ENCODE measurements around the gene SORCS2.

SORCS2 gene

GRCh38 chr4:7285244-7286094 lies 93.1 kb downstream of the SORCS2 start:
- in situ Hi-C loops (cut with MboI; ENCODE audit: low sequenced_read_pairs): no loop called here

- in situ Hi-C loops (cut with MboI; ENCODE audit: low sequenced_read_pairs): no loop called here
Observed at GRCh38 chr4:7286170-7286569, 93.8 kb downstream of the SORCS2 start.

GRCh38 chr4:7286798-7287197 lies 94.5 kb downstream of the SORCS2 start:
- in situ Hi-C loops (cut with MboI; ENCODE audit: low sequenced_read_pairs): no loop called here

- in situ Hi-C loops (cut with MboI; ENCODE audit: low sequenced_read_pairs): no loop called here
Observed at GRCh38 chr4:7287274-7287917, 95.1 kb downstream of the SORCS2 start.

- in situ Hi-C loops (cut with MboI; ENCODE audit: low sequenced_read_pairs): no loop called here
Observed at GRCh38 chr4:7287918-7288280, 95.6 kb downstream of the SORCS2 start.

- in situ Hi-C loops (cut with MboI; ENCODE audit: low sequenced_read_pairs): no loop called here
Observed at GRCh38 chr4:7288751-7289523, 96.6 kb downstream of the SORCS2 start.

- in situ Hi-C loops (cut with MboI; ENCODE audit: low sequenced_read_pairs): no loop called here
Observed at GRCh38 chr4:7289589-7289988, 97.3 kb downstream of the SORCS2 start.

GRCh38 chr4:7291372-7292114 lies 99.2 kb downstream of the SORCS2 start:
- in situ Hi-C loops (cut with MboI; ENCODE audit: low sequenced_read_pairs): no loop called here

GRCh38 chr4:7293703-7294102 lies 101.4 kb downstream of the SORCS2 start:
- in situ Hi-C loops (cut with MboI; ENCODE audit: low sequenced_read_pairs): no loop called here

GRCh38 chr4:7294176-7294756 lies 101.9 kb downstream of the SORCS2 start:
- in situ Hi-C loops (cut with MboI; ENCODE audit: low sequenced_read_pairs): no loop called here

- in situ Hi-C loops (cut with MboI; ENCODE audit: low sequenced_read_pairs): no loop called here
Observed at GRCh38 chr4:7295197-7295910, 103.0 kb downstream of the SORCS2 start.

GRCh38 chr4:7295911-7296660 lies 103.7 kb downstream of the SORCS2 start:
- in situ Hi-C loops (cut with MboI; ENCODE audit: low sequenced_read_pairs): no loop called here

- in situ Hi-C loops (cut with MboI; ENCODE audit: low sequenced_read_pairs): no loop called here
Observed at GRCh38 chr4:7296661-7297335, 104.5 kb downstream of the SORCS2 start.

GRCh38 chr4:7297374-7297773 lies 105.0 kb downstream of the SORCS2 start:
- in situ Hi-C loops (cut with MboI; ENCODE audit: low sequenced_read_pairs): no loop called here

- in situ Hi-C loops (cut with MboI; ENCODE audit: low sequenced_read_pairs): no loop called here
Observed at GRCh38 chr4:7297881-7298280, 105.5 kb downstream of the SORCS2 start.

GRCh38 chr4:7298619-7299009 lies 106.3 kb downstream of the SORCS2 start:
- in situ Hi-C loops (cut with MboI; ENCODE audit: low sequenced_read_pairs): no loop called here

- in situ Hi-C loops (cut with MboI; ENCODE audit: low sequenced_read_pairs): no loop called here
Observed at GRCh38 chr4:7299010-7299907, 106.9 kb downstream of the SORCS2 start.
